ENCODE measurements around the gene CTNND2. TPM values are rescaled to one million over a fixed set of nuclear protein-coding genes. Genes with fewer than 3 reads are reported as not detected.

Gene CTNND2
- total RNA-seq, 2 experiments from 2014 or later: 0.20 TPM; not detected in 1

GRCh38 chr5:11650936-11651335 lies 253.3 kb downstream of the CTNND2 start:
- intact Hi-C loops (cut with DNase I, micrococcal nuclease): no loop called here
- H3K4me3 Mint-ChIP-seq: no peak overlapping the region
- no peak for ATAC-seq (ENCODE audit: poor library complexity)
- H3K36me3 Mint-ChIP-seq (ENCODE audit: low read depth): no peaks in the 10 kb centered on the region
- Histone ChIP-seq H3K36me3 (ENCODE audit: insufficient read depth, low read length) (no peaks in the 10 kb centered on the region), H3K9me3 (ENCODE audit: control insufficient read depth in 1 of 2, insufficient read depth in 1 of 2, low read length in 2 of 2) (peaks cover 6 to 7% of the 10 kb centered on the region in 2 experiments), H3K27ac (ENCODE audit: low read depth in 1 of 2, low read length in 2 of 2) (no peak overlapping the region), H3K27me3 (ENCODE audit: control insufficient read depth in 1 of 2, insufficient read depth in 2 of 2, low read length in 2 of 2) (no peaks in the 10 kb centered on the region), H3K4me1 (ENCODE audit: insufficient read depth, low read length) (no peaks in the 10 kb centered on the region), H3K4me3 (ENCODE audit: low read length) (no peak overlapping the region)
- H3K27me3 Mint-ChIP-seq: no peaks in the 10 kb centered on the region
- no peak for TF ChIP-seq CTCF (IDR thresholded peaks at IDR 0.05)
- H3K27ac Mint-ChIP-seq: no peak overlapping the region
- ChIA-PET CTCF (no interaction called here), POLR2A (no interaction called here)
- no peaks in the 10 kb centered on the region for H3K4me1 Mint-ChIP-seq (ENCODE audit: low read depth)
- no peak for DNase-seq
- H3K9me3 Mint-ChIP-seq: peaks cover 8% of the 10 kb centered on the region

- no peak for TF ChIP-seq CTCF (IDR thresholded peaks at IDR 0.05)
- H3K9me3 Mint-ChIP-seq: peaks cover 11% of the 10 kb centered on the region
- ATAC-seq (ENCODE audit: poor library complexity) (no peak), DNase-seq (no peak)
- no peak overlapping the region for H3K27ac Mint-ChIP-seq
- H3K36me3 Mint-ChIP-seq (ENCODE audit: low read depth): no peaks in the 10 kb centered on the region
- H3K36me3 ChIP-seq (ENCODE audit: insufficient read depth, low read length): no peaks in the 10 kb centered on the region
- H3K27me3 ChIP-seq (ENCODE audit: control insufficient read depth in 1 of 2, insufficient read depth in 2 of 2, low read length in 2 of 2): no peaks in the 10 kb centered on the region
- no peaks in the 10 kb centered on the region for H3K4me1 Mint-ChIP-seq (ENCODE audit: low read depth)
- peaks cover 3 to 8% of the 10 kb centered on the region in 2 experiments for H3K9me3 ChIP-seq (ENCODE audit: control insufficient read depth in 1 of 2, insufficient read depth in 1 of 2, low read length in 2 of 2)
- no peak overlapping the region for H3K4me3 Mint-ChIP-seq
- no peak overlapping the region for H3K4me3 ChIP-seq (ENCODE audit: low read length)
- no peaks in the 10 kb centered on the region for H3K4me1 ChIP-seq (ENCODE audit: insufficient read depth, low read length)
- no peaks in the 10 kb centered on the region for H3K27me3 Mint-ChIP-seq
- ChIA-PET CTCF (no interaction called here), POLR2A (no interaction called here)
- no peak overlapping the region for H3K27ac ChIP-seq (ENCODE audit: low read depth in 1 of 2, low read length in 2 of 2)
- intact Hi-C loops (cut with DNase I, micrococcal nuclease): no loop called here
These were observed 258.1 kb downstream of the CTNND2 start for GRCh38 chr5:11646141-11646540.

- Histone ChIP-seq H3K27me3 (ENCODE audit: control insufficient read depth in 1 of 2, insufficient read depth in 2 of 2, low read length in 2 of 2) (no peaks in the 10 kb centered on the region), H3K4me1 (ENCODE audit: insufficient read depth, low read length) (no peaks in the 10 kb centered on the region), H3K36me3 (ENCODE audit: insufficient read depth, low read length) (no peaks in the 10 kb centered on the region), H3K4me3 (ENCODE audit: low read length) (no peak overlapping the region), H3K9me3 (ENCODE audit: control insufficient read depth in 1 of 2, insufficient read depth in 1 of 2, low read length in 2 of 2) (peaks cover 0 to 4% of the 10 kb centered on the region in 2 experiments), H3K27ac (ENCODE audit: low read depth in 1 of 2, low read length in 2 of 2) (no peak overlapping the region)
- H3K4me1 Mint-ChIP-seq (ENCODE audit: low read depth): no peaks in the 10 kb centered on the region
- H3K27me3 Mint-ChIP-seq: no peaks in the 10 kb centered on the region
- CTCF ChIA-PET: no interaction called here
- DNase-seq: peak in 2 of 14 experiments; percentile 2 to 7
- POLR2A ChIA-PET: no interaction called here
- ATAC-seq (ENCODE audit: poor library complexity): no peak
- no peaks in the 10 kb centered on the region for H3K36me3 Mint-ChIP-seq (ENCODE audit: low read depth)
- intact Hi-C loops (cut with DNase I, micrococcal nuclease): no loop called here
- H3K4me3 Mint-ChIP-seq: no peak overlapping the region
- no peak for TF ChIP-seq CTCF (IDR thresholded peaks at IDR 0.05)
- H3K27ac Mint-ChIP-seq: no peak overlapping the region
- peaks cover 3% of the 10 kb centered on the region for H3K9me3 Mint-ChIP-seq
These were observed 261.8 kb downstream of the CTNND2 start for GRCh38 chr5:11642438-11642837.

Data from CD4-positive, alpha-beta T cell (primary cell).